Measurements from ENCODE around the gene LYZL1. TPM values are rescaled to one million over a fixed set of nuclear protein-coding genes. Genes with fewer than 3 reads are reported as not detected.

The LYZL1 gene
- total and polyA plus RNA-seq, 2 of the 8 experiments (the other 6 are each of a cell fraction or from before 2014, with no cell fraction given) = not detected

GRCh38 chr10:29257106-29257783 is 31.6 kb upstream of the LYZL1 start (continued):
- TF ChIP-seq KDM5A (IDR thresholded peaks at IDR 0.05; ENCODE audit: low read length) = no peak

Data from H1 (cell line).